Stimulated activated CD8-positive, alpha-beta memory T cell treated with anti-CD3 and anti-CD28 coated beads, Interleukin-12 subunit alpha, Interleukin-12 subunit beta, amount 100 ng/mL, for 1 hour (primary cell): ENCODE measurements around the gene DOP1A.

Experiments
- DNase-seq: peaks from one replicate; pipeline ENCODE4 v3.0.0-alpha.2; 2020; ENCODE audit warnings: low read depth

The DOP1A gene

GRCh38 chr6:83199863-83200225, 132.4 kb downstream of the DOP1A start:
- DNase-seq, result no peak

GRCh38 chr6:83202031-83202430, 134.6 kb downstream of the DOP1A start:
- no peak for DNase-seq

GRCh38 chr6:83215131-83216047, 147.9 kb downstream of the DOP1A start:
- DNase-seq, result peak; percentile 26

- no peak for DNase-seq
Measured at GRCh38 chr6:83216806-83217205, 149.3 kb downstream of the DOP1A start.
